Non-pigmented ciliary epithelial cell (primary cell): Measurements from ENCODE around the gene KRTAP1-5.
"Not testable (repeated sequence)": the region's sequence is repeated elsewhere in the genome, so short reads cannot be mapped to it uniquely, and the experiment has no call there.

Experiments used
- DNase-seq: peaks from one replicate; pipeline ENCODE4 v3.0.0-alpha.2; 2010; ENCODE audit warnings: low read depth

KRTAP1-5 gene

GRCh38 chr17:41048441-41048840, 21.4 kb upstream of the KRTAP1-5 start:
- no peak for DNase-seq

GRCh38 chr17:41046735-41047465, 19.9 kb upstream of the KRTAP1-5 start, which contains the start of gene KRTAP2-1:
KRTAP2-1 (minus strand) TSS chr17:41047316; CDS start chr17:41047267, 49 bp downstream.
- DNase-seq: not testable (repeated sequence)

- no peak for DNase-seq
Measured at GRCh38 chr17:41042953-41043352, 15.9 kb upstream of the KRTAP1-5 start.

- not testable (repeated sequence) for DNase-seq
Measured at GRCh38 chr17:41040783-41041571, 14.0 kb upstream of the KRTAP1-5 start, which contains the start of gene KRTAP1-1. KRTAP1-1 (minus strand) TSS chr17:41041450; CDS start chr17:41041397, 53 bp downstream.

- DNase-seq: no peak
Measured at GRCh38 chr17:41037853-41038350, 10.9 kb upstream of the KRTAP1-5 start.

- DNase-seq: not testable (repeated sequence)
Measured at GRCh38 chr17:41034346-41034935, 7.4 kb upstream of the KRTAP1-5 start, which contains the start of gene KRTAP1-3. KRTAP1-3 (minus strand) TSS chr17:41034874; CDS start chr17:41034821, 53 bp downstream.

- no peak for DNase-seq
Measured at GRCh38 chr17:41029633-41030245, 2.7 kb upstream of the KRTAP1-5 start, which contains the start of gene KRTAP1-4. KRTAP1-4 (minus strand) TSS chr17:41030195; CDS start chr17:41030078, 117 bp downstream.

- DNase-seq: no peak
Measured at GRCh38 chr17:41024697-41025096, 2.3 kb downstream of the KRTAP1-5 start.

GRCh38 chr17:41020336-41020735, 6.7 kb downstream of the KRTAP1-5 start:
- DNase-seq: no peak

- DNase-seq: no peak
Measured at GRCh38 chr17:41019415-41019814, 7.6 kb downstream of the KRTAP1-5 start.

GRCh38 chr17:41018541-41018940, 8.5 kb downstream of the KRTAP1-5 start:
- DNase-seq: no peak

GRCh38 chr17:41016578-41017215, 10.3 kb downstream of the KRTAP1-5 start:
- DNase-seq: no peak

- DNase-seq: no peak
Measured at GRCh38 chr17:41015454-41015853, 11.6 kb downstream of the KRTAP1-5 start.

- no peak for DNase-seq
Measured at GRCh38 chr17:41013606-41014005, 13.4 kb downstream of the KRTAP1-5 start.

GRCh38 chr17:41013181-41013580, 13.8 kb downstream of the KRTAP1-5 start:
- DNase-seq: no peak

- DNase-seq: no peak
Measured at GRCh38 chr17:41012326-41013120, 14.5 kb downstream of the KRTAP1-5 start.

- no peak for DNase-seq
Measured at GRCh38 chr17:41010441-41010840, 16.6 kb downstream of the KRTAP1-5 start.

- no peak for DNase-seq
Measured at GRCh38 chr17:41009936-41010335, 17.1 kb downstream of the KRTAP1-5 start.

GRCh38 chr17:41009301-41009760, 17.7 kb downstream of the KRTAP1-5 start:
- no peak for DNase-seq

GRCh38 chr17:41008811-41009210, 18.2 kb downstream of the KRTAP1-5 start, which contains the start of gene KRTAP3-1:
KRTAP3-1 (minus strand) TSS chr17:41009128; CDS start chr17:41009074, 54 bp downstream.
- DNase-seq: no peak
